Islet precursor cell (in vitro differentiated cells): ENCODE results near the gene TLR6.
A peak's percentile ranks its signal among the peaks of the same experiment; 100 is the strongest.

Experiments used
- DNase-seq: peaks from one replicate; pipeline ENCODE4 v3.0.0-alpha.2; 2018

TLR6 gene

DNA sequence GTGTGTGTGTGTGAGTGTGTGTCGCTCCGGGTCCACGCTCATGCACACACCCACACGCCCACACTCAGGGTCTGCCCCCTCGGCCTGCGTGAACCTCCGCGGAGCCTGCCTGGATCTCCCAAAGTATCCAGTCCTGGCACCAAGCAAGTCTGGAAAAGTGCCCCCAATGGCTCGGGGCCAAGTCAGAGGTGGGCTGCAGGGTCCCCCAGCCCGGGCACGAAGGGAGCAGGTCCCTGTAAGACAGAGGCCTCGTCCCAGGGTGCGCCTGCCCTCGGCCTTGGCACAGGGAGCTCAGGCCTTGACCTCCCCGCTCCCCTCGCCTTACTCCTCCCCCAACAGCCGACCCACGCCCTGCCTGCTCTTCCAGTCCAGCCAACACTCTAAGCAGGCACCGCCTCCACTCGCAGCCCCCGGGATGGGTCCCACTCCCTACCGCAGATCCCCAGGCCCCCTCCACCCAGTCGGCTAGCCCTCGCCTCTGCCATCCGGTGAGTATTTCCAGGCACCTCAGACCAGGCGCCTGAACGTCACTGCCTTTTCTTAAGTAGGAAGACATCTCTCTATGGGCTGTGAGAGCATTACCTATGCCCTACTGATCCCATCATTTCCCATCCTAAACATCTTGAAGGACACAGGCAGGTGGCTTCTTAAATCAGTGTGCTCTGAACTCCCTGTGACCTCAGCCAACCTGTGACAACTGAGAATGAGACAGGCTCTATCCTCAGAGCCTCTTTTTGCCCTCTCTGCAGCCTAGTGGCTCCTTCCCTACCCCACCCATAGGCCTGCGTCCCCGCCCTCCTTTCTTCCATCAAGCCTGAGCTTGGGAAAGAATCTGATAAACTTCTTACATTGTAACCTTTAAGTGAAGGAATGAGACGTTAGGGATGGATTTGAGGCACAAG is 11.7 kb upstream of the TLR6 start:
- DNase-seq, result peak; percentile 81

DNA sequence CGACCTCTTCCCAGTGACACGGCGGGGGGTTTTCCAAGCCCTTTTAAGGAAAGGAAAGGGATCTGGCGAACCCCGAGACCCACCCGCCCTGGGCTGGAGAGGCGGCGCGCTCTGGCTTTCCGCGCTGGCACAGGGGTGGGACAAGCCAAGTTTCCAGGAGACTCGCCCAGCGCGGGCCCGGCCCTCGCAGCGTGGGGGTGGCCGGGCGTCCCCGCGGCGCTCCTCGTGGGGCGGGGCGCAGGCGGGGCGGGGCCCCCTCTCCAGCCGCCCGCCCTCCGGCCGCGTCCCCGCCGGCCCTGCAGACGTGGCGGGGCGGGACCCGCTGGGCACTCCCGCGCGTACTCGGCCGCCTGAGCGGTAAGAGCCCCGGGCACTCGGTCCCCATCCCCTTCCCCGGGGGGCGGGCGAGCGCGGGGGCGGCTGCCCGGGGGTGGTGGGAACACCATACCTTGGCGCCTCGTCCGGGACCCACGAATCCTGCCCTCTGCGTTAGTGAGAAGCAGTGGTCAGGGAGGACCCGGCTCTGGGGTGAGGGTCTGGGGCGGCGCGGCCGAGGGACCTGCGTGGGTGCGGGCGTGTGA is 11.0 kb upstream of the TLR6 start, which contains the start of gene FAM114A1:
Gene FAM114A1, plus strand, starts transcription at position 329 of the 581 bp plus-strand sequence. CDS start 10,273 bp downstream, outside the sequence.
- peak; percentile 88 for DNase-seq

DNA sequence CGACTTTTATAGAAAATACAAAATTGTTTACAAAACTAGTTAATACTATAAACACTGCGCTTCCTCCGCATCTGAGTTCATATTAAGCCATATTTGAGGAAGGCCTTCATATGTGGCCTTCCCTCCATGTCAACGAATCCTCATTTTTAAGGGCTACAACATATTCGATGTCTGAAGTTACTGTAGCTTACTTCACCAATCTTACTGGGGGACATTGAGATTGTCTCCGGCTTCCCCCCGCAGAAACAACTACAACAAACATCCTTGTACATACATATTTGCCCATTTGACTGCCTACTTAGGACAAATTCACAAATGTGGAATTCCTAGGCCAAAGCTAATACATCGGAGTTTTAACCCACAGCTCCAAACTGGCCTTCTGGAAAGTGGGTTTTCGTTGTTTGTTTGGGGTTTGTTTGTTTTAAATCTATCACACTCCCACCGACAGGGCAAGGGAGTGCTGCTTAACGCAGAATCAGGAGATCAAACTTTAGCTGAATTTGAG is 10.4 kb upstream of the TLR6 start:
- DNase-seq, result no peak

- DNase-seq, result no peak
Observed at GRCh38 chr4:38865445-38865844, 8.8 kb upstream of the TLR6 start.

GRCh38 chr4:38861791-38862190 is 5.2 kb upstream of the TLR6 start:
- DNase-seq, result no peak

- DNase-seq, result peak; percentile 64
Observed at GRCh38 chr4:38860788-38861424, 4.3 kb upstream of the TLR6 start.

DNA sequence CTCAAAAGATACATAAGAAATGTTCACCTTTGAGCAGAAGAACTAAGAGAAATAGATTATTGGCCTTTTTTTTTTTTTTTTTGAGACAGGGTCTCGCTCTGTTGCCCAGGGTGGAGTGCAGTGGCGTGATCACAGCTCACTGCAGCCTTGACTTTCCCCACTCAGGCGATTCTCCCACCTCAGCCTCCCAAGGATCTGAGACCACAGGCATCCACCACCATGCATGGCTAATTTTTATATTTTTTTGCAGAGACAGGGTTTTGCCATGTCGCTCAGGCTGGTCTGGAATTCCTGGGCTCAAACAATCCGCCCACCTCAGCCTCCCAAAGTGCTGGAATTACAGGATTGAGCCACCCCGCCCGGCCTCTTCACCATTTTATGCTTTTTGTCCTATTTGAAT is 2.9 kb upstream of the TLR6 start:
- no peak for DNase-seq

DNA sequence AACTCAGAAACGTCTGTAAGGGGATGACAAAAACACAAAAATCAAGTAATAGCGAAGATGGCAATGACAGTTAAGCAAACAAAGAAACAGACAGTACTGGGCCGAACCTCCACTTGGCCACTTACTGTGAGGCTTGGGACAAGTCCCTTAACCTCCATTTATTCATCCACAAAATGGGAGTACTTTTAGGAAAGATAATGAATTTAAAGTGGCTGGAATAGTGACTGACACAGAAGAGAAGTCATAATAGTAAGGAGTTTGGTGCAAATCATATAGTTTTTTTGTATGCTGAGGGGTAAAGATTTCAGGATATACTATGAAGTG is 1.4 kb upstream of the TLR6 start:
- DNase-seq, result no peak

DNA sequence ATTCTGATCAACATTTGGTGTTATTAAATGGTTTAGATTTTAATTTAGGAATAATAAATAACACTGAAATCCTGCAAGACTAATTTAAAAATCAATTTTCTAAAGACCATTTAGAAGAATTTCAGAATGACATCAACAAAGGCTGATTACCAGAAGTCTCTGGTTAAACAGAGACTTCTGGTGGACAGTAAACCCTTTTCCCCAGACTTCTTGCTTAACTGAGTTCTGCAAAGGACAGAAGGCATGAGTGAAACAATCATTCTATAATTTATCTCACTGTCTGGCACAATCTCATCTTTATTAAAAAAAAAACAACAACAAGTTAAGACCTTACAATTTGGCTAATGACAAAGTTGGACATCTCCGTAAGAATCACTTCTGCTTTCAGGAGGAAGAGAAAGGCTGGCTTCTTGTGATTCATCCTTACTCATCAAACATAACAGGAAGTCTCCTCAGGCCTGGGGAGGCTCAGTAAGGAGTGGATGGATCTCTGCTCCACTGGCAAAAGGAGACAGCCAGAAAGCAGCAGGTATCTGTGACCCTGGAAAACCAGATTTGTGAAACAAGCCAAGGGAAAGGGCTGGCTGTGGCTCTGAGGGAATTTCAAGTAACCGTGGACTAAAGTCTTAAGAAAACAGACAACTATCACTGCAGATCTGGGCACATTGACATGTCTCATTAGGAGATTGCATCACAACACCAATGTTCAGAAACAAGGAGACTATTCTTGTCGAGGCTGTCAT is 908 bp upstream of the TLR6 start:
- DNase-seq, result peak; percentile 94

- no peak for DNase-seq
Observed at GRCh38 chr4:38856046-38856445, 571 bp downstream of the TLR6 start.

- DNase-seq, result no peak
Observed at GRCh38 chr4:38855466-38855865, 1.2 kb downstream of the TLR6 start.

- no peak for DNase-seq
Observed at GRCh38 chr4:38846015-38846414, 10.6 kb downstream of the TLR6 start.

DNA sequence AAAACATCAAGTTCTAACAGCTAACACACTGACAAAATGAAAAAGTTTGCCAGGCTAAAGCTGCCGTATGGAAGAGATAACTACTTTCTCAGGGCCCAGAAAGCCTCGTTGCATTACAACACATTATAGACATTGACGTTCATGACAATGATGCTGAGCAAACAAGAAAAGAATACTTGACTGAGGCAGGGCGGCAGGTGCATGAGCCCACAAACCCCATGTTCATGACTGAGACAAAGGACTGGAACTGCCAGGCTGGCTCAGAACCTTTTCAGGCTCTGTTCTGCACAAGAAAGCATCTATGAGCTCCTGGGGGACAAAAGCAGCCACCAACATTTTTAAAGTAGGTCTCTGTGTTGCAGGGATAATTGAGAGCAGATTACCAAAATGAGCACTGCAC is 13.6 kb downstream of the TLR6 start:
- DNase-seq, result no peak

- no peak for DNase-seq
Observed at GRCh38 chr4:38837849-38838248, 18.8 kb downstream of the TLR6 start.

DNA sequence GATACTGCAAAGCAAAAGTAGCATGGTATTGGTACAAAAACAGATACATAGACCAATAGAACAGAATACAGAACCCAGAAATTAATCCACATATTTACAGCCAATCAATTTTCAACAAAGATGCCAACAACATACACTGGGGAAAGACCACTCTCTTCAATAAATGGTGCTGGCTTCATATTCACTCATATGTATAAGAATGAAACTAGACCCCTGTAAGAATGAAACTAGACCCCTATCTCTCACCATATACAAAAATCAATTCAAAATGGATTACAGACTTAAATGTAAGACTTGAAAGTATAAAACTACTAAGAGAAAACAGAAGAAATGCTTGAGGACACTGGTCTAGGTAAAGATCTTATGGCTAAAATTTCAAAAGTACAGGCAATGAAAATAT is 19.3 kb downstream of the TLR6 start:
- no peak for DNase-seq

GRCh38 chr4:38834570-38834969 is 22.0 kb downstream of the TLR6 start:
- no peak for DNase-seq

DNA sequence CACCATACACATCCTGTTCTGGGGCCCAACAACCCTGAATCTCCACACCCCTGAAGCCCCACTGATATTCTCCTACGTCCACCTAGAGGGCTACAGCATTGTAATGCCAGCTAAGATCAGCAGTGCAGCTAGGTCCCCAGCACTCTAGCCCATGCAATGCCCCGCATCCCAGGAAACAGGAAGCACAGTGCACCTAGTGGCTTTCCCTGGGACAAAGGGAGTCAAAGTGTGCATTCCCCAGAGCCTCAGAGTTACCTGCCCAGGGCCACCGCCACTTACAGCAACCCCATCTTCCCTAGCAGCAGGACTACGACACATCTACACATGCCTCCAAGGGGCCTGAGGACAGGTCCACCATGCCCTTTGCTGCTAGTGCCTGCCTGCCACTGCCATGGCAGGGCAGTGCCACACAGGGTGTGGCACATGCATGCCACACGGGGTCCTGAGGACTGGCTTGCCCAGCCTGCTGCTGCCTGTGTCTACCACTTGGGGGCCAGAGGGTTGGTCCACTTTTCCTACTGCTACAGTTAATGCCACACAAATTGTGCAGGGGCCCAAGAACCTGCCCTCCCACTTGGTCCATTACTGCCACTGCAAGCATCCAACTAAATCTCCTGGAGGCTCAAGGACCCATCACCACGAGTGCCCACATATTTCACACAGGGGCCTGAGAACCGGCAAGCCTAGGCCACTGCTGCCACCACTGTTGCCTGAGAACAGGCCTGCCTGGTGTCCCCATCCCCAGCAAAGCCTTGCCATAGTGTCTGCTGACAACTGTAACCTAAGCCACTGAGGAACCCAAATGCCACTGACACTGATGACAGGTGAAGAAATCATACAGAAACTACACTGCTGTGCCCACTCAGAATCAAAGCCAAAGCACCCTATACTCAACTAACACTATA is 23.7 kb downstream of the TLR6 start:
- DNase-seq, result no peak

DNA sequence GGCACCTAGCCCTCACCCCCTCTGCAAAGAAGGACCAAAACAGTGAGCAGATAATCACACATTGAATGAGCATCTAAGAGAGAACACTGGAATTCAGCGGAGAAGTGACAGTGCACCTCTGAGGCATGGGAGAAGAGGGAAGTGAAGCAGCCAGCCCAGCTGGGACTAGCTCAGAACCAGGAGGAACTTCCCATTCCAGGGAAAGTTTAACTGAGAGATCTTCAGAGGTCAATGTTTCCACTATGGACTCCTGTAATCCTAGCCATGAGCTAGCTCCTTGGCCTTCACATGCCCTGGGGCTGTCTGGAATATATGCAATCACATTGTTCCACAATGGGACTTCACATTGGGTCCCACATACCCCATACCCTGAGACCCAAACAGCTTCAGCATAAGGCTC is 24.4 kb downstream of the TLR6 start:
- DNase-seq, result no peak

DNA sequence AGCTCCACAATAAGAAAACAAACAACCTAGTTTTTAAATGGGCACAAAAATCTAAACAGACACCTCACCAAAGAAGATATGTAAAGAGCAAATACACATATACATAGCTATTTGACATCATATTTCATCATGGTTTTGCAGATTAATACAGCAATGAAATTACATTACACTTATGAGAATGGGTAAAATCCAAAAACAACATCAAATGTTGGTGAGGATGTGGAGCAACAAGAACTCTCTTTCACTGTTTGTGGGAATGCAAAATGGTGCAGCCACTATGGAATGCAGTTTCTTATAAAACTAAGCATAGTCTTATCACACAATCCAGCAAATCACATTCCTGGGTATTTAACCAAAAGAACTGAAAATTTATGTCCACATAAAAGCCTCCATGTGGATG is 25.0 kb downstream of the TLR6 start:
- DNase-seq, result no peak

DNA sequence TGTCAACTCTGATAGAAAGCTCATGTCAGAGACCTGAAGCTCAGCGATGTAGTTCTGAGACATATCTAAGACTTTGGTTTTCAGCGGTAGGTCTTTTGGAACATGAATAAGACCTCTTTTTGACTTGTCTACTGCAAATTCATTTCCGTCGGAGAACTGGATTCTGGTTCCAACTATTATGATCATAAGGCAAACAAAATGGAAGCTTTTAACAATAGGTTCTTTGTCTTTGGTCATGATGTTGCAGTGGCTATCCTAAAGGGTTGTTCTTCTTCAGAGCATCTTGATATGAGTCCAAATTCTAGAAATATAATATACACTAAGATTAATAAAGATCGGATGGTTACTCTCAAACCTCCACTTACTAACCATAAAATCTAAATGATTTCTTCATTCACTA is 27.4 kb downstream of the TLR6 start:
- no peak for DNase-seq

GRCh38 chr4:38823766-38824165 is 32.9 kb downstream of the TLR6 start:
- DNase-seq, result no peak

- no peak for DNase-seq
Observed at GRCh38 chr4:38822748-38823303, 33.8 kb downstream of the TLR6 start.
